Measurements from ENCODE around the gene SLC6A8. TPM values are rescaled to one million over a fixed set of nuclear protein-coding genes. Genes with fewer than 3 reads are reported as not detected.

Gene SLC6A8
- total and polyA plus RNA-seq, 2 of the 4 experiments (the other 2 are of a cell fraction): 7.2 to 25.5 TPM

- Histone ChIP-seq H3K9me3 (ENCODE audit: control insufficient read depth, insufficient read depth, low read length) (peaks cover 2% of the 10 kb centered on the region), H3K27me3 (ENCODE audit: control insufficient read depth, insufficient read depth, low read length) (peaks cover 16% of the 10 kb centered on the region), H3K27ac (ENCODE audit: insufficient read depth, low read length) (no peak overlapping the region), H4K5ac (ENCODE audit: low read depth, low read length) (no peak overlapping the region), H3K4me2 (ENCODE audit: low read depth, low read length) (peak overlapping the region; percentile 23; the same call in 1 of the 2 replicates), H3K79me1 (ENCODE audit: low read depth in 1 of 2, low read length in 2 of 2) (no peaks in the 10 kb centered on the region), H2AK9ac (replicated peaks; ENCODE audit: low read depth, low read length, poor library complexity) (no peak overlapping the region), H3K4ac (ENCODE audit: low read depth, low read length) (no peak overlapping the region), H2BK15ac (ENCODE audit: low read depth, low read length) (no peak overlapping the region), H3K23ac (ENCODE audit: low read depth, low read length) (no peak overlapping the region), H4K20me1 (ENCODE audit: insufficient read depth, low read length) (no peaks in the 10 kb centered on the region; the same call in 1 of the 2 replicates), H2BK20ac (ENCODE audit: low read depth, low read length) (no peak overlapping the region), H2AFZ (replicated peaks; ENCODE audit: low read length, poor library complexity) (peak overlapping the region; percentile 84), H3K14ac (replicated peaks; ENCODE audit: low read depth, low read length) (no peak overlapping the region), H3K9ac (ENCODE audit: low read depth, low read length) (no peak overlapping the region), H3K18ac (ENCODE audit: low read depth, low read length) (no peak overlapping the region), H2BK120ac (ENCODE audit: low read depth, low read length) (no peak overlapping the region), H3K36me3 (ENCODE audit: control insufficient read depth, insufficient read depth, low read length) (no peaks in the 10 kb centered on the region), H3K4me1 (ENCODE audit: control insufficient read depth, insufficient read depth, low read length) (no peaks in the 10 kb centered on the region), H4K91ac (ENCODE audit: insufficient read depth, low read depth, low read length) (no peak overlapping the region), H3K56ac (ENCODE audit: extremely low read depth, insufficient read depth, low read length) (no peak overlapping the region), H3K9me1 (ENCODE audit: insufficient read depth, low read length) (no peaks in the 10 kb centered on the region; the same call in 1 of the 2 replicates), H3K4me3 (ENCODE audit: insufficient read depth, low read depth, low read length) (no peak overlapping the region), H4K8ac (ENCODE audit: low read depth in 2 of 2, low read length in 2 of 2) (no peak overlapping the region), H2BK5ac (ENCODE audit: low read depth, low read length, poor library complexity, severe bottlenecking) (no peak overlapping the region), H2AK5ac (ENCODE audit: low read depth, low read length) (no peak overlapping the region)
- in situ Hi-C loops (cut with MboI; ENCODE audit: low sequenced_read_pairs): loop anchor here (5.0 to 25.0 kb wide), 2 partner anchors 110 to 705 kb away; no protein-coding TSS in a partner anchor
- DNase-seq: no peak
- intact Hi-C loops (cut with micrococcal nuclease): loop anchor here (5.0 kb wide), 2 partner anchors 635 to 725 kb away; no protein-coding TSS in a partner anchor
- ChIA-PET POLR2A (ENCODE audit: unreplicated experiment) (no interaction called here), CTCF (interaction anchor here (0.9 to 2.5 kb wide), 5 partner anchors 9 to 128 kb away, joined by 3 to 16 read pairs (median 5); no protein-coding TSS in a partner anchor)
- dilution Hi-C loops (cut with HindIII; ENCODE audit: low sequenced_read_pairs, unreplicated experiment): no loop called here
- no TSS peak for BruUV-seq (replicated peaks)
- ATAC-seq (ENCODE audit: low read depth): no peak
- WGBS, 2 experiments (ENCODE audit: extremely low coverage in 2 of 2, insufficient read length in 1 of 2): 64% methylated on average over 4 of the region's 11 CpGs; no CpG with 5 or more reads in 1 of the 2 experiments
- TF ChIP-seq MAFK (IDR thresholded peaks at IDR 0.05; ENCODE audit: low read depth, low read length): no peak
- no peak for TF ChIP-seq BHLHE40 (IDR thresholded peaks at IDR 0.05; ENCODE audit: low read depth, low read length)
- no peak for TF ChIP-seq MXI1 (IDR thresholded peaks at IDR 0.05; ENCODE audit: borderline replicate concordance, low read depth, low read length)
- TF ChIP-seq CHD1 (IDR thresholded peaks at IDR 0.05; ENCODE audit: low read depth, low read length): no peak
- TF ChIP-seq CEBPB (IDR thresholded peaks at IDR 0.05; ENCODE audit: low read depth, low read length): no peak
- TF ChIP-seq POLR2A (IDR thresholded peaks at IDR 0.05; ENCODE audit: low read depth, low read length): no peak
- no peak for TF ChIP-seq FOS (IDR thresholded peaks at IDR 0.05; ENCODE audit: low read depth, low read length)
- no peak for TF ChIP-seq RCOR1 (IDR thresholded peaks at IDR 0.05; ENCODE audit: insufficient replicate concordance, low read length)
- no peak for TF ChIP-seq ELK1 (IDR thresholded peaks at IDR 0.05; ENCODE audit: borderline replicate concordance, low read depth, low read length)
- TF ChIP-seq RAD21 (IDR thresholded peaks at IDR 0.05; ENCODE audit: low read length): no peak
- TF ChIP-seq RFX5 (IDR thresholded peaks at IDR 0.05; ENCODE audit: low read depth, low read length): no peak
- TF ChIP-seq USF2 (IDR thresholded peaks at IDR 0.05; ENCODE audit: low read depth, low read length): no peak
- no peak for TF ChIP-seq SMC3 (IDR thresholded peaks at IDR 0.05; ENCODE audit: low read depth, low read length)
- TF ChIP-seq NFE2L2 (IDR thresholded peaks at IDR 0.05; ENCODE audit: low read depth, low read length): no peak
- TF ChIP-seq CTCF (conservative IDR thresholded peaks at IDR 0.05; ENCODE audit: low read depth, low read length): no peak
These were observed 20.3 kb upstream of the SLC6A8 start for GRCh38 chrX:153667281-153667955.
